ENCODE measurements around the gene TBC1D24.
A peak's percentile ranks its signal among the peaks of the same experiment; 100 is the strongest.
"Not testable (repeated sequence)": the region's sequence is repeated elsewhere in the genome, so short reads cannot be mapped to it uniquely, and the experiment has no call there.

TBC1D24 gene

GRCh38 chr16:2518823-2519710 is 44.1 kb downstream of the TBC1D24 start:
- no peak for DNase-seq

GRCh38 chr16:2519711-2520080 is 44.8 kb downstream of the TBC1D24 start:
- DNase-seq = no peak

- DNase-seq = peak; percentile 93
These were observed 45.3 kb downstream of the TBC1D24 start, which contains the start of gene AMDHD2 for GRCh38 chr16:2520097-2520783. AMDHD2 (plus strand) TSS chr16:2520371; CDS start chr16:2520459, 88 bp downstream.

GRCh38 chr16:2520784-2521531 is 46.0 kb downstream of the TBC1D24 start:
- peak; percentile 61 for DNase-seq

GRCh38 chr16:2523801-2524231 is 48.9 kb downstream of the TBC1D24 start:
- DNase-seq = no peak

GRCh38 chr16:2524339-2524938 is 49.5 kb downstream of the TBC1D24 start:
- DNase-seq = no peak

GRCh38 chr16:2526135-2526534 is 51.2 kb downstream of the TBC1D24 start:
- DNase-seq = no peak

- DNase-seq = no peak
These were observed 52.3 kb downstream of the TBC1D24 start for GRCh38 chr16:2527071-2527783.

GRCh38 chr16:2527784-2528100 is 52.8 kb downstream of the TBC1D24 start:
- DNase-seq = no peak

GRCh38 chr16:2528161-2529060 is 53.5 kb downstream of the TBC1D24 start:
- no peak for DNase-seq

- DNase-seq = no peak
These were observed 54.4 kb downstream of the TBC1D24 start for GRCh38 chr16:2529061-2529931.

- no peak for DNase-seq
These were observed 55.2 kb downstream of the TBC1D24 start for GRCh38 chr16:2529961-2530628.

- DNase-seq = no peak
These were observed 55.8 kb downstream of the TBC1D24 start for GRCh38 chr16:2530629-2531318.

- DNase-seq = no peak
These were observed 56.4 kb downstream of the TBC1D24 start, which contains the start of gene CEMP1 for GRCh38 chr16:2531371-2531695. CEMP1 (minus strand) TSS chr16:2531408; CDS start chr16:2531073, 335 bp downstream.

- DNase-seq = peak; percentile 98
These were observed 57.0 kb downstream of the TBC1D24 start for GRCh38 chr16:2531696-2532493.

- DNase-seq = peak; percentile 76
These were observed 57.7 kb downstream of the TBC1D24 start for GRCh38 chr16:2532494-2533141.

GRCh38 chr16:2533142-2533755 is 58.3 kb downstream of the TBC1D24 start:
- not testable (repeated sequence) for DNase-seq
